ENCODE measurements around the gene DUSP23. TPM values are rescaled to one million over a fixed set of nuclear protein-coding genes. Genes with fewer than 3 reads are reported as not detected.

DUSP23 gene
- total and polyA plus RNA-seq, 3 donors from 2014 or later = 26.2 to 51.0 (median 38.3) TPM

- no peaks in the 10 kb centered on the region for H3K9me3 ChIP-seq
- TF ChIP-seq POLR2A (IDR thresholded peaks at IDR 0.05) (no peak), CTCF (IDR thresholded peaks at IDR 0.05) (no peak)
- 68 to 77% methylated on average over 4 to 12 of the region's 12 CpGs for WGBS, 2 donors
- H3K27me3 ChIP-seq = no peaks in the 10 kb centered on the region
- no peak for DNase-seq
- H3K4me3 ChIP-seq = no peak overlapping the region
- intact Hi-C loops (cut with DNase I; ENCODE audit: low total_unique reads) = no loop called here
- H3K36me3 ChIP-seq (ENCODE audit: low read depth, missing control alignments) = no peaks in the 10 kb centered on the region
- no peak overlapping the region for H3K27ac ChIP-seq
- H3K4me1 ChIP-seq = peaks cover 17% of the 10 kb centered on the region
Measured at GRCh38 chr1:159781992-159782391, 1.2 kb downstream of the DUSP23 start.

- DNase-seq = no peak
- intact Hi-C loops (cut with DNase I; ENCODE audit: low total_unique reads) = no loop called here
- H3K27ac ChIP-seq = no peak overlapping the region
- H3K4me3 ChIP-seq = no peak overlapping the region
- no peaks in the 10 kb centered on the region for H3K27me3 ChIP-seq
- H3K9me3 ChIP-seq = no peaks in the 10 kb centered on the region
- TF ChIP-seq POLR2A (IDR thresholded peaks at IDR 0.05) = no peak
- TF ChIP-seq CTCF (IDR thresholded peaks at IDR 0.05) = no peak
- H3K4me1 ChIP-seq = peaks cover 17% of the 10 kb centered on the region
- 44 to 72% methylated on average over 1 of the region's 1 CpG for WGBS, 2 donors
- no peaks in the 10 kb centered on the region for H3K36me3 ChIP-seq (ENCODE audit: low read depth, missing control alignments)
Measured at GRCh38 chr1:159783724-159784123, 3.0 kb downstream of the DUSP23 start.

- no peak for TF ChIP-seq CTCF (IDR thresholded peaks at IDR 0.05)
- TF ChIP-seq POLR2A (IDR thresholded peaks at IDR 0.05) = no peak
- Histone ChIP-seq H3K4me3 (no peak overlapping the region), H3K27me3 (no peaks in the 10 kb centered on the region), H3K9me3 (no peaks in the 10 kb centered on the region), H3K27ac (no peak overlapping the region), H3K36me3 (ENCODE audit: low read depth, missing control alignments) (no peaks in the 10 kb centered on the region), H3K4me1 (no peaks in the 10 kb centered on the region)
- intact Hi-C loops (cut with DNase I; ENCODE audit: low total_unique reads) = no loop called here
- WGBS, 2 donors = 27 to 46% methylated on average over 3 of the region's 3 CpGs
- no peak for DNase-seq
Measured at GRCh38 chr1:159786465-159786864, 5.7 kb downstream of the DUSP23 start.

DNA sequence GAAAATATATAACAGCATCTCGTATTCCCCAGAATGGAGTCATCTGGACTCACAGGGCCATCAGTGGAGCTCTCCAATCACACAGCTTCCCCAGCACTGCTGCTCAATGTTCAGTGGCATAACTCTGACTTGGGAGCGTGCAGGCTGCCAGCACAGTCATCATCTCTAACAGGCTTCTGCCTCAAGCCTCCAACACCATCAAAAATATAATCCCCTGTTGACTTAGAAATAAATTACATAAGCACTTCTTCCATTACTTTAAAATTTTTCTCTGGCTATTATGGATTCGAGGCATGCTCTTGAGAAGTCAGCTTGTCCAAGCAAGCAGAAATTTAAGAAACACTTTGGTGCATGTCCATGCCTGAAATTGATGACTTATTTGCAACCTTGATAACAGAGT is 6.2 kb downstream of the DUSP23 start:
- no peaks in the 10 kb centered on the region for H3K36me3 ChIP-seq (ENCODE audit: low read depth, missing control alignments)
- H3K9me3 ChIP-seq = no peaks in the 10 kb centered on the region
- TF ChIP-seq POLR2A (IDR thresholded peaks at IDR 0.05) = no peak
- TF ChIP-seq CTCF (IDR thresholded peaks at IDR 0.05) = no peak
- 65 to 66% methylated on average over 3 of the region's 3 CpGs for WGBS, 2 donors
- no peak for DNase-seq
- H3K27ac ChIP-seq = no peak overlapping the region
- no peaks in the 10 kb centered on the region for H3K27me3 ChIP-seq
- intact Hi-C loops (cut with DNase I; ENCODE audit: low total_unique reads) = no loop called here
- no peaks in the 10 kb centered on the region for H3K4me1 ChIP-seq
- no peak overlapping the region for H3K4me3 ChIP-seq

GRCh38 chr1:159790237-159790917 is 9.6 kb downstream of the DUSP23 start:
- no peaks in the 10 kb centered on the region for H3K36me3 ChIP-seq (ENCODE audit: low read depth, missing control alignments)
- H3K27ac ChIP-seq = no peak overlapping the region
- no peaks in the 10 kb centered on the region for H3K27me3 ChIP-seq
- no peaks in the 10 kb centered on the region for H3K4me1 ChIP-seq
- no peak overlapping the region for H3K4me3 ChIP-seq
- TF ChIP-seq CTCF (IDR thresholded peaks at IDR 0.05) (peak in 2 of 3 experiments; percentile 43 to 49), POLR2A (IDR thresholded peaks at IDR 0.05) (no peak)
- intact Hi-C loops (cut with DNase I; ENCODE audit: low total_unique reads) = no loop called here
- H3K9me3 ChIP-seq = no peaks in the 10 kb centered on the region
- 39 to 41% methylated on average over 2 of the region's 2 CpGs for WGBS, 2 donors
- DNase-seq = no peak

Measured in testis (tissue), 3 donors.